DMS79 treated with DMSO at 0.1 percent for 48 hours (cell line): ENCODE results near the gene KRIT1.
"Not testable (repeated sequence)": the region's sequence is repeated elsewhere in the genome, so short reads cannot be mapped to it uniquely, and the experiment has no call there.

Experiments used
- DNase-seq: peaks from one replicate; lab custom pipeline; 2025; lab: John Stamatoyannopoulos, UW

The KRIT1 gene

DNA sequence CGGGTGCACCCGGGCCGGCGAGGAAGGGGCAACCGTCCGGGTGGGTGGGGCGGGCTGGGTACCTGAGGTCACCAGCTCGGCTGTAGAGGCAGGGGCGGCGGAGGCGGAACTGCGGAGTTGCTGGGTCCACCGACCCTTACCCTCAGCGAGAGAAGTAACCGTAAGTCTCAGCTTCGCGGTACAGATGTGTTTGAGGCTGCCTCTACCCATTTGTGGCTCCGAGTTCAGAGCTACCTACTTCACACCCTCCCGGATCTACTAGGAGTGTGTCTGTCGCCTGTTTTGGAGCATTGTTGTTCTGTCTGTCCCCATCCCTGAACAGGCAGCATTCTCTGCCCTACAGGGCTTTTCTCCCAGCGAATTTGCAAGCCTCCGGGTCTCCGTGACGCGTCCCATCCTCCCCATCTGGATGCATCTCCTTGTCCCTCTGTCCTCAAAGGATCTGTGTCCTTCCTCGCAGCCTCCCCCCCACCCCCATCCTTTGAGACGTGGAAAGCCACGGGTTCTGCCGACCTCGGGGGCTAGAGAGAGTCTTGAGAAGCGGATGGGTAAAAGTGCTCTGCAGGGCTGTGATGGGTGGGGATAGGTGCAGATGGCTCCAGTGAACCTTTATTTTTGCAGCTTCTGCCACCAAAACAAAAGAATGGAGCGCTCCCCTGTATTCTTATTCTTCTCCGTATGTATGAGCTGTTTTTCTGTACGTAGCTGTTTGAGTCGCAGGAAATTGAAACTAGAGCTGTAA, 817 bp upstream of the KRIT1 start:
- DNase-seq: peak; percentile 46

GRCh38 chr7:92244808-92245486, 767 bp downstream of the KRIT1 start:
- DNase-seq: peak; percentile 45

- DNase-seq: no peak
Observed at GRCh38 chr7:92242972-92243371, 2.7 kb downstream of the KRIT1 start.

DNA sequence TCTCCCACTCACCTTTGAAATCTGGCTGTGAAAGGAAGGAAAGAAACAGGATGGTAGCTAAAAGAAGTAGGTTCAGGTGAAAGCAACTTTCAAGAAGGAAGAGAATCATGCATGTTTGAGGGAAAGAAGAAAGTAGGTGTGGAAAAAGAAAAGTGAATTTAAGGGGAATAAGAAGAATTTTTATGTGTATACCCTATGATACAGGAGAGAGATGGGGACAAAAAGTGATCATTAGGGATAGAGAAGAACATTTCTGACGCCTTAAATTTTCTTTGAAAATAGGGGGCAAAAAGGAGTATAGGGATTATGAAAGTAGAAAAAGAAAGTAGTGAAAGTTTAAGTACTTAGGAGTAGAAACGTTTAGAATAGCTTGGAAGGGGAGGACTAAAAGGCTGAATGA, 15.2 kb downstream of the KRIT1 start:
- no peak for DNase-seq

DNA sequence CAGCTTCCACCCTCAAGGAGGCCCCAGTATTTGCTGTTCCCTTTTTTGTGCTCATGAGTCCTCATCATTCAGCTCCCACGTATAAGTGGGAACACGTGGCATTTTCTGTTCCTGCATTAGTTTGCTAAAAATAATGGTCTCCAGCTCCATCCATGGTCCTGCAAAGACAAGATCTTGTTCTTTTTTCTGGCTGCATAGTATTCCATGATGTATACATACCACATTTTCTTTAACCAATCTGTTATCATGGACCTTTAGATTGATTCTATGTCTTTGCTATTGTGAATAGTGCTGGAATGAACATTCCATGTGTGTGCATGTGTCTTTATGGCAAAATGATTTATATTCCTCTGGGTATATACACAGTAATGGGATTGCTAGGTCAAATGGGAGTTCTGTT, 17.0 kb downstream of the KRIT1 start:
- DNase-seq: no peak

- DNase-seq: no peak
Observed at GRCh38 chr7:92228100-92228499, 17.6 kb downstream of the KRIT1 start.

DNA sequence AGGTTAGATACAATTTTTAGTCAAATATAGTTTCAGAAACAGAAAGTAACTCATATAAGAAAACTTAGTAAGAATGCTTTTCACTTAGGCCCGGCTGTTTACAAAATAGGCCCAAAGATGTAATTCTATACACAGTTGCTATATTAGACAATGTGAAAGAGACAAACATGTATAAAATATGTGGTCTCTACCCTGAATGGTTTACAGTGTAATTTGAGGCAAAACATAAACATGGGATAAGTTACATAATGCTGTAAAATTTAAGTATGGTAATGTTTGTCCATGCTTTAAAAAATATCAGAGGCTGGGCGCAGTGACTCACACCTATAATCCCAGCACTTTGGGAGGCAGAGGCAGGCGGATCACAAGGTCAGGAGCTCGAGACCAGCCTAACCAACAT, 18.7 kb downstream of the KRIT1 start:
- DNase-seq: no peak

DNA sequence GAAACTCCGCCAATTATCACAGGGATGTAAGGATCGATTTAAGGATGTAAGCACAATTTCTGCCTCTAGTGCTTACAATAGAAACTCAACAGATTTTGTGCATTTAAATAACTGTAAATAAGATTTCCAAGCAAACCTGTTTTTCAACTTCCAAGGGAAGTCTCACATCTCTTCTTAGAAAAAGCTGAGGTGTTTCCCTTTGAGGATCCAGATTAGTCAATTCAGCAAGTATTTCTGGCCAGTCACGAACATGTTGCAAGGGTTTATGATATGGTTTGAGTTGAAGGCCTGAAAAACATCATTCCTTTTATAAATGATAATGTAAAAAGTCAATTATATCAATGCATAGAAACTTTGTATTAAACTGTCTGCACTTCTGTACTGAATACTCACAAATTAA, 23.9 kb downstream of the KRIT1 start:
- no peak for DNase-seq

DNA sequence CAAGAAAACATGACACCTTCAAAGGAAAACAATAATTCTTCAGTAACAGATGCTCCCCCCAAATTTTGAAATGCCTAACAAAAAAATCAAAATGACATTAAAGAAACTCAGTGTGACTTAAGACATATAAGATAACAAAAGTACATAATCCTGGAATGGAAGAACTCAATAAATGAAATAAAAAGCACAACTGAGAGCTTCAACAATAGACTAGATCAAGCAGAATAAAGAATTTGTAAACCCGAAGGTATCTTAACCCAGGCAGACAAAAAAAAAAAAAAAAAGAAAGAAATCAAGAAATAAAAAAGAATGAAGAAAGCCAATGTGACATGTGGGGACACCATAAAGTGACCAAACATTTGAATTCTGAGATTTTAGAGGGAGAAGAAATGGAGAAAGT, 39.0 kb downstream of the KRIT1 start:
- DNase-seq: no peak

GRCh38 chr7:92205987-92206386, 39.7 kb downstream of the KRIT1 start:
- DNase-seq: no peak

DNA sequence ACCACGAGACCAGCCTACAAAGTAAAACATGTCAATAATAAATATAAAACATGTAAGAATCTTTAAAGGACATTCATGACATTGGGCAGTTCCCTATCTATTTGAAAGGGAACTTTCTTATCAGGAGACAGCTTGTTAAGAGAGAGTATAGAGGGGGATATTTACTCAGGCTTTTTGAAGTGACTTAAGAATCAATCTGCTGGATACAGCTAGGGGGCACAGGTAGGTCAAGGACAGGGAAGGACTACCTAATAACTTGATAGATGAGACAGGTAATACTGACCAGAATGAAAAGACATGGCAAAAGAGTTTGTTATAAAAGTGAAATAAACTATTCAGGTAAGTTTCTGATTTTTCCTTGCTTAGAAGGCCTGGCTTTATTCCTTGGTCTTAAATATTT, 44.9 kb downstream of the KRIT1 start:
- no peak for DNase-seq

DNA sequence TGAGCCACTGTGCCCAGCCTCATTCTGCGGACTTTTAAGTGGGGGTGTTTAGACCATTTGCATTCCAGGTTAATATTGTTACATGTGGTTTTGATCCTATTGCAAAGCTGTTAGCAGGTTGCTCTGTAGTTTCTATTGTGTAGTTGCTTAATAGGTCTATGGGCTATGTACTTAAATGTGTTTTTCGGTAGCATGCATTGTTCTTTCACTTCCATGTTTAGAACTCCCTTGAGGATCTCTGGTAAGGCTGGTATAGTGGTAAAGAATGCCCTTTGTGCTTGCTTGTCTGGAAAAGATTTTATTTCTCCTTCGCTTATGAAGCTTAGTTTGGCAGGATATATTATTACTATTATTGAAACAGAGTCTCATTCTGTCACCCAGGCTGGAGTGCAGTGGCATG, 53.4 kb downstream of the KRIT1 start:
- no peak for DNase-seq

GRCh38 chr7:92189246-92189645, 56.5 kb downstream of the KRIT1 start:
- not testable (repeated sequence) for DNase-seq

- DNase-seq: not testable (repeated sequence)
Observed at GRCh38 chr7:92184294-92184693, 61.4 kb downstream of the KRIT1 start.

DNA sequence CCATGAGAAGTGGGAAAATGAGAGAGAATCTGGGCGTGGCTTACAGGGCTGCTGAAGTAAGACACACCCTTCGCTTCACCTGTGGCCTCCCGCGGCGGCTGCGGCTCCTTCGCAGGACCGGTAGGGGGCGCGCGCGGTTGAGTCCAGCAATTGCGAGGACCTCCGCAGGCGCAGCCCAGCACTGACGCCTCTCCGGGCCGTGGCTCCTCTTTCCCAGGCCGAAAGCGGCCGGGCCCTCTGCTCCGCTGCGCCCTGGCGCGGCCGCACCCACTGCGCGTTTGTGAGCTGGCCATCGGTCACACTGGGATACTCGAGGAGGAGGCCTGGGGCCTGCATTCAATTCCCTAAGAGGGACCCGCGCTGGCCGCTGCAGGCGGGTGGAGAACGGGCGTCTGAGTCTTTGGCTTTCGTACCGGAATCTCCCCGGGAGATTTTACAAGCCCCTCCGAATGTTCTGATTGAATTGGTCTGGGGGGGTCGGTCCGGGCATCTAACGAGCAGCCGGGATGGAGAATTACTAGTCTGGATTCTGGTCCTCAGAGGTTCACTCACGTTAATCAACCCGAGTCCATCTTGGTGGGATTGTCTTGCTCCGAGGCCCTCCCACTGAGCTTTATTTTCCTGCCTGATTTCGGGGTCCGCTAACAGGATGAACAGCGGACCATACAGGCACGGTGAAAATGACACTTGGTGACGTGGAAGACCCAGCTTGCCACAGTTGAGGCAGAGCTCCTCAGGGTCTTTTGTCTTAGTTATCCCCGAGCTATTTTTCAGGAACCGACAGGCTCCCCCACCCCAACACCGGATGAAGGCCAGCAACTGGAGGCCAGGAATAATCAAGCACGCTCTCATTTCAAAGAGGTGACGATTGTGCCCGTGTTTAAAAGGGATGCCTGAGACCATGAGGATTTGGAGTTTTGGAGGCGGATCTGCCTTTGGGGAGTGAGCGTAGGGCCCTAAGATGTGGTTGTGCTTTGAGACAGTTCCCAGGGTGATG, 66.5 kb downstream of the KRIT1 start, which contains the start of gene LRRD1:
LRRD1 (minus strand) TSS at position 215 of the 997 bp plus-strand sequence. CDS start 13,940 bp downstream, outside the sequence.
- peak; percentile 91 for DNase-seq

DNA sequence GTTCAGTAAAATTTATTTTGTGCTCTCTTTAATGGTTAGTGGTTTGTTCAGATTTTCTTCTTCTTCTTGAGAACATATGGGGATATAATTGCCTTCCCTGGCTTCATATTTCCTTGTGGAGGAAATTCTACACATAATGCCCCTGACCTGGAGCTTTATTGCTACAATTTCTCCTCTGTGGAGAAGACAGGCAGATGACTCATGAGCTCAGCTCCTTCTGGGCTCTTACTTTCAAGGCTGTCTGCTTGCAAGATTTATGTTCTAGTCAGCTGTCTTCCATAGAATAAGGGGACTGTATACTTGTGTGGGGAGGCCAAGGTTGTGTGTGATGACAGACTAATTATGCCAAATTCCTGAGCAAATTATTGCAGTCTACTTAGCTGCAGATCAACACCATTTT, 68.4 kb downstream of the KRIT1 start:
- DNase-seq: no peak

GRCh38 chr7:92169529-92169928, 76.2 kb downstream of the KRIT1 start:
- DNase-seq: not testable (repeated sequence)

GRCh38 chr7:92161271-92161670, 84.4 kb downstream of the KRIT1 start:
- DNase-seq: no peak

- DNase-seq: no peak
Observed at GRCh38 chr7:92158660-92159575, 86.8 kb downstream of the KRIT1 start.

- no peak for DNase-seq
Observed at GRCh38 chr7:92156990-92157389, 88.7 kb downstream of the KRIT1 start.

DNA sequence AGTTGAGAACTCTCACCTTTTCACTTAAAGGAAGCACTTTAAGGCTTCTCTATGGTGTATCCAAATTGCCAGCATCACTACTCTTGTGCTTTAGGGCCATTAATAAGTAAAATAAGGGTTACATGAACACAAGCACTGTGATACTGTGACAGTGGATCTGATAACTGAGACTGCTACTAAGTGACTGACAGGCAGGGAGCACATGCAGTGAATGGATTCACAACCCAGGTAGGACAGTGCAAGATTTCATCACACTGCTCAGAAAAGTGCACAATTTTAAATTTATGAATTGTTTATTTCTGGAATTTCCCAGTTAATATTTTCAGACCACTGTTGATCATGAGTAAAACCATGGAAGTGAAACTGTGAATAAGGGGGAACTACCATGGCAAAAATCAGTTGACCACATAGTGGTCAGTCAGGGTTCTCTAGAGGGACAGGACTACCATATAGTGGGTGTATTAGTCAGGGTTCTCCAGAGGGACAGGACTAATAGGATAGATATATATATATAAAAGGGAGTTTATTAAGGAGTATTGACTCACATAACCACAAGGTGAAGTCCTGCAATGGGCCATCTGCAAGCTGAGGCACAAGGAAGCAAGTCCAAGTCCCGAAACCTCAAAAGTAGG, 90.5 kb downstream of the KRIT1 start:
- DNase-seq: no peak
